Ovary (tissue), 9 donors: ENCODE measurements around the gene MDN1. TPM values are rescaled to one million over a fixed set of nuclear protein-coding genes. Genes with fewer than 3 reads are reported as not detected.

ENCODE experiments used
- DNase-seq, 5 donors: peaks; one replicate each; pipeline ENCODE4 v3.0.0-alpha.2; 2019 to 2020
- H3K27ac ChIP-seq, 2 donors: fragments of 200-600 bp; one replicate each; pipeline versions ENCODE4 v1.5.1 to v1.8.0; 2019 to 2022
- H3K27me3 ChIP-seq: fragments of 200-600 bp; one replicate; pipeline ENCODE4 v1.8.0; 2022
- H3K36me3 ChIP-seq: fragments of 200-600 bp; sonication (generic); one replicate; pipeline ENCODE4 v1.5.1; 2019
- H3K4me1 ChIP-seq: one replicate; pipeline ENCODE4 v1.8.1; 2013; ENCODE audit warnings: mild to moderate bottlenecking, moderate library complexity; ENCODE audit not compliant: insufficient read depth
- H3K4me3 ChIP-seq: fragments of 200-600 bp; sonication (generic); one replicate; pipeline ENCODE4 v1.5.1; 2017
- H3K9me3 ChIP-seq, 2 donors: fragments of 200-600 bp in 1 of 2; sonication (generic) in 1 of 2; one replicate each; pipeline versions ENCODE4 v1.5.1 to v1.8.1; 2013 to 2019; ENCODE audit warnings: mild to moderate bottlenecking in 1 of 2, moderate library complexity in 1 of 2
- CTCF ChIP-seq, 3 donors: fragments of 450-650 bp in 2 of 3; fragments of 200-600 bp in 1 of 3; IDR thresholded peaks; one replicate each; pipeline versions ENCODE4 v1.5.1 to v1.8.0; 2016 to 2022; ENCODE audit warnings: antibody characterized with exemption in 3 of 3, mild to moderate bottlenecking in 1 of 3
- EP300 ChIP-seq: sonication (generic); formaldehyde crosslinking; IDR thresholded peaks from one replicate; pipeline ENCODE4 v1.6.1; 2017; ENCODE audit warnings: antibody characterized with exemption
- POLR2A ChIP-seq: fragments of 450-650 bp; IDR thresholded peaks from one replicate; pipeline ENCODE4 v1.6.1; 2017; ENCODE audit warnings: antibody characterized with exemption, mild to moderate bottlenecking, moderate library complexity
- WGBS, 3 donors: extraction: QIAGEN DNeasy Blood & Tissue Kit in 1 of 3; methylation state at CpG; one replicate each; pipeline versions ENCODE4 v1.1.5 to v1.1.7; 2013 to 2017; 5-methylcytosine and 5-hydroxymethylcytosine counted together
- intact Hi-C, 4 donors: fragments of 100-400 bp; cut with DNase I; formaldehyde crosslinking; loops; one replicate each; pipeline versions ENCODE4 v1.11.0 to v1.15.1; 2022 to 2023
- polyA plus RNA-seq, 2 donors: library from polyadenylated mRNA; stranded (reverse); fragments of 200-250 nt in 1 of 2; fragments of 350-450 nt in 1 of 2; fragmentation: Illumina TruSeq in 1 of 2; extraction: RNeasy Lipid Tissue Mini Kit (QIAGEN cat#74804) in 1 of 2; gene quantifications; one replicate each; pipeline ENCODE4 v1.2.3, GENCODE V29; 2013 to 2014
- total RNA-seq, 7 donors: library from RNA; depleted of rRNA in 2 of 7; stranded (reverse); fragments of >200 nt in 2 of 7; fragmentation: NEBNext Ultra II Directional in 3 of 7; extraction: Animal tissue kit (Norgen Biotek cat#: 25700) in 3 of 7; gene quantifications; one replicate each; pipeline versions ENCODE4 v1.1.0 to v1.2.4, GENCODE V29; 2016 to 2023
- donor health status: DM: no; HTN: no; CAD: no; lungs with moderate emphysema.
- donor health status: DM: no; HTN: no; CAD: no.
- donor health status: Bipolar disorder and iron deficiency.
- donor health status: DM: yes; HTN: yes; CAD: no.
- donor health status: DM: no; HTN: no; CAD: no.
- donor health status: DM: yes; HTN: yes; CAD: no.

MDN1 gene
- total and polyA plus RNA-seq, 9 donors: 11.9 to 51.5 (median 32.3) TPM

GRCh38 chr6:89843070-89843469 is 23.5 kb upstream of the MDN1 start:
- no peaks in the 10 kb centered on the region for H3K27me3 ChIP-seq
- DNase-seq: no peak
- peaks cover 2% of the 10 kb centered on the region for H3K4me1 ChIP-seq
- 28 to 50% (median 29%) methylated on average over 3 of the region's 3 CpGs for WGBS, 3 donors
- TF ChIP-seq EP300 (no peak), POLR2A (no peak), CTCF (IDR thresholded peaks at IDR 0.05) (no peak)
- H3K9me3 ChIP-seq: no peaks in the 10 kb centered on the region
- intact Hi-C loops: no loop called here
- H3K4me3 ChIP-seq: no peak overlapping the region
- no peak overlapping the region for H3K27ac ChIP-seq
- H3K36me3 ChIP-seq: no peaks in the 10 kb centered on the region

- peaks cover 2% of the 10 kb centered on the region for H3K4me1 ChIP-seq
- DNase-seq: no peak
- H3K4me3 ChIP-seq: no peak overlapping the region
- intact Hi-C loops: no loop called here
- H3K27ac ChIP-seq: no peak overlapping the region
- no peaks in the 10 kb centered on the region for H3K27me3 ChIP-seq
- 71 to 80% (median 74%) methylated on average over 2 of the region's 2 CpGs for WGBS, 3 donors
- no peaks in the 10 kb centered on the region for H3K9me3 ChIP-seq
- H3K36me3 ChIP-seq: no peaks in the 10 kb centered on the region
- TF ChIP-seq EP300: no peak
- no peak for TF ChIP-seq CTCF (IDR thresholded peaks at IDR 0.05)
- TF ChIP-seq POLR2A: no peak
These were observed 22.6 kb upstream of the MDN1 start for GRCh38 chr6:89842228-89842627.

GRCh38 chr6:89840538-89840937 is 20.9 kb upstream of the MDN1 start:
- no peak for DNase-seq
- Histone ChIP-seq H3K27me3 (no peaks in the 10 kb centered on the region), H3K27ac (no peak overlapping the region), H3K4me3 (no peak overlapping the region), H3K4me1 (peaks cover 2% of the 10 kb centered on the region), H3K9me3 (no peaks in the 10 kb centered on the region), H3K36me3 (no peaks in the 10 kb centered on the region)
- WGBS, 3 donors: 56 to 64% (median 63%) methylated on average over 3 of the region's 3 CpGs
- intact Hi-C loops: no loop called here
- TF ChIP-seq EP300 (no peak), POLR2A (no peak), CTCF (IDR thresholded peaks at IDR 0.05) (no peak)

GRCh38 chr6:89836639-89837222 is 17.1 kb upstream of the MDN1 start:
- no peaks in the 10 kb centered on the region for H3K4me1 ChIP-seq
- WGBS, 3 donors: 95 to 97% (median 96%) methylated on average over 8 of the region's 8 CpGs
- H3K27me3 ChIP-seq: no peaks in the 10 kb centered on the region
- TF ChIP-seq POLR2A (no peak), CTCF (IDR thresholded peaks at IDR 0.05) (no peak), EP300 (no peak)
- intact Hi-C loops: no loop called here
- H3K4me3 ChIP-seq: no peak overlapping the region
- DNase-seq: no peak
- H3K9me3 ChIP-seq: no peaks in the 10 kb centered on the region
- H3K27ac ChIP-seq: no peak overlapping the region
- no peaks in the 10 kb centered on the region for H3K36me3 ChIP-seq
